SK-N-MC (cell line): ENCODE data around the gene CES4A.

Experiments used
- EZH2 ChIP-seq: fragments of 200-600 bp; sonication (generic); IDR thresholded peaks from one replicate; pipeline ENCODE4 v1.6.1; 2017; ENCODE audit warnings: antibody characterized with exemption
- FOXP2 ChIP-seq: optimal IDR thresholded peaks from 2 replicates; pipeline ENCODE3; 2011; ENCODE audit warnings: mild to moderate bottlenecking, moderate library complexity; ENCODE audit not compliant: insufficient read depth; ENCODE audit errors: extremely low read length, control extremely low read depth
- POLR2AphosphoS5 ChIP-seq: IDR thresholded peaks from 2 replicates; pipeline ENCODE4 v1.6.1; 2012; ENCODE audit warnings: mild to moderate bottlenecking, low read depth, low read length, borderline replicate concordance

DNA sequence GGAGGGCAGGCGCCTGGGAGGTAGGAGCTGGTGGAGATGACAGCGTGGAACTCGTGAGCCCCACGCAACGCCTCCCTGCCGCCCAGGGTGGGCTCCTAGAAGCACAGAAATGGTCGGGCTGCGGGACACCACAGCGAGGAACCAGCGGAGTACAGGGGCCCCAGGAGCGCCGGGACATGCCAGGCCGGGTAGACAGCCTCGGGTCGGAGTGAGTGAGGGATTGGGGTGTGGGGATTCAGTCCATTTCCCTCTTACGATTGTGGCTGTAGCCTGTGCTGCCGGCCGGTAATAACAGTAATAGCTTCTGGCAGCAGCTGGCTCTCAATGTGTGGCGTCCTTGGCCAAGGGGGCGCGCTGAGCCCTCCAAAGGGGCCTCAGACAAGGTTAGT lies 39.6 kb upstream of the CES4A start:
- TF ChIP-seq EZH2, result no peak
- TF ChIP-seq POLR2AphosphoS5, result no peak
- no peak for TF ChIP-seq FOXP2
